Endothelial cell (in vitro differentiated cells): ENCODE data around the gene TRAF3IP3. TPM values are rescaled to one million over a fixed set of nuclear protein-coding genes. Genes with fewer than 3 reads are reported as not detected.

Experiments used
- DNase-seq: peaks from one replicate; pipeline ENCODE4 v3.0.0; 2021; ENCODE audit warnings: low spot score
- H3K27ac Mint-ChIP-seq: one replicate; pipeline ENCODE4 v1.8.0; 2021; ENCODE audit warnings: mixed read lengths, inconsistent platforms; ENCODE audit not compliant: unreplicated experiment
- H3K27me3 Mint-ChIP-seq: one replicate; pipeline ENCODE4 v1.8.0; 2021; ENCODE audit warnings: mild to moderate bottlenecking, moderate library complexity, mixed read lengths, inconsistent platforms; ENCODE audit not compliant: unreplicated experiment
- H3K36me3 Mint-ChIP-seq: one replicate; pipeline ENCODE4 v1.8.0; 2021; ENCODE audit warnings: mild to moderate bottlenecking, low read depth, mixed read lengths, inconsistent platforms; ENCODE audit not compliant: unreplicated experiment
- H3K4me1 Mint-ChIP-seq: one replicate; pipeline ENCODE4 v1.8.0; 2021; ENCODE audit warnings: mild to moderate bottlenecking, mixed read lengths, inconsistent platforms; ENCODE audit not compliant: unreplicated experiment
- H3K4me3 Mint-ChIP-seq: one replicate; pipeline ENCODE4 v1.8.0; 2021; ENCODE audit warnings: mild to moderate bottlenecking, mixed read lengths, inconsistent platforms; ENCODE audit not compliant: unreplicated experiment
- H3K9me3 Mint-ChIP-seq: one replicate; pipeline ENCODE4 v1.8.0; 2021; ENCODE audit warnings: mixed read lengths, inconsistent platforms; ENCODE audit not compliant: unreplicated experiment
- CTCF ChIP-seq: fragments of 200-600 bp; sonication (generic); IDR thresholded peaks from one replicate; pipeline ENCODE4 v1.5.0; 2021; ENCODE audit warnings: antibody characterized with exemption; ENCODE audit not compliant: unreplicated experiment
- long read RNA-seq: library from polyadenylated mRNA; unstranded; transcript quantifications from one replicate; pipeline ENCODE4 v2.0.0, GENCODE V29; 2020; ENCODE audit not compliant: unreplicated experiment
- total RNA-seq: library from RNA; stranded (reverse); fragmentation: NEBNext Ultra II Directional; extraction: Animal tissue kit (Norgen Biotek cat#: 25700); gene quantifications from one replicate; pipeline ENCODE4 v1.2.1, GENCODE V29; 2021; ENCODE audit not compliant: unreplicated experiment

Gene TRAF3IP3
- total RNA-seq = not detected
- long read RNA-seq = 0 reads

GRCh38 chr1:209755926-209756614 is at the start of gene TRAF3IP3:
Gene TRAF3IP3 (plus strand): TSS chr1:209756053. CDS start chr1:209760040, 3,987 bp downstream.
- no peak for DNase-seq
- no peak for TF ChIP-seq CTCF
- Mint-ChIP-seq H3K36me3 (no peaks in the 10 kb centered on the region), H3K27ac (no peak within 1 kb of the TSS), H3K4me3 (no peak within 1 kb of the TSS), H3K9me3 (no peaks in the 10 kb centered on the region), H3K27me3 (peaks cover 11% of the 10 kb centered on the region), H3K4me1 (peaks cover 17% of the 10 kb centered on the region)

- Mint-ChIP-seq H3K4me3 (no peak overlapping the region), H3K27me3 (peaks cover 1% of the 10 kb centered on the region), H3K27ac (no peak overlapping the region), H3K9me3 (no peaks in the 10 kb centered on the region), H3K4me1 (no peaks in the 10 kb centered on the region), H3K36me3 (no peaks in the 10 kb centered on the region)
- no peak for TF ChIP-seq CTCF
- no peak for DNase-seq
Observed at GRCh38 chr1:209706622-209707021, 49.2 kb upstream of the TRAF3IP3 start.

- Mint-ChIP-seq H3K9me3 (no peaks in the 10 kb centered on the region), H3K27ac (no peak overlapping the region), H3K27me3 (peaks cover 1% of the 10 kb centered on the region), H3K4me1 (no peaks in the 10 kb centered on the region), H3K36me3 (no peaks in the 10 kb centered on the region), H3K4me3 (no peak overlapping the region)
- no peak for DNase-seq
- TF ChIP-seq CTCF = no peak
Observed at GRCh38 chr1:209707308-209707707, 48.5 kb upstream of the TRAF3IP3 start.

- no peak overlapping the region for H3K4me3 Mint-ChIP-seq
- peaks cover 1% of the 10 kb centered on the region for H3K27me3 Mint-ChIP-seq
- no peaks in the 10 kb centered on the region for H3K4me1 Mint-ChIP-seq
- TF ChIP-seq CTCF = no peak
- H3K27ac Mint-ChIP-seq = no peak overlapping the region
- DNase-seq = no peak
- H3K9me3 Mint-ChIP-seq = no peaks in the 10 kb centered on the region
- no peaks in the 10 kb centered on the region for H3K36me3 Mint-ChIP-seq
Observed at GRCh38 chr1:209708297-209708696, 47.6 kb upstream of the TRAF3IP3 start.

GRCh38 chr1:209710093-209710492 is 45.8 kb upstream of the TRAF3IP3 start:
- Mint-ChIP-seq H3K4me1 (no peaks in the 10 kb centered on the region), H3K4me3 (no peak overlapping the region), H3K27me3 (peaks cover 1% of the 10 kb centered on the region), H3K9me3 (no peaks in the 10 kb centered on the region), H3K36me3 (no peaks in the 10 kb centered on the region), H3K27ac (no peak overlapping the region)
- no peak for TF ChIP-seq CTCF
- no peak for DNase-seq
